Fibroblast of lung (primary cell): Measurements from ENCODE around the gene ZCCHC14. TPM values are rescaled to one million over a fixed set of nuclear protein-coding genes. Genes with fewer than 3 reads are reported as not detected.

ENCODE experiments used
- DNase-seq, 2 donors: peaks; one replicate each; pipeline versions ENCODE4 v3.0.0 to v3.0.0-alpha.2; 2010; ENCODE audit warnings: low read depth in 2 of 2
- H2AFZ ChIP-seq: 2 replicates; pipeline ENCODE4 v1.5.1; 2012; ENCODE audit warnings: low read length, control low read depth, inconsistent platforms
- H3K27ac ChIP-seq: 2 replicates; pipeline ENCODE4 v1.5.1; 2011; ENCODE audit warnings: low read length, control low read depth; ENCODE audit not compliant: insufficient read depth
- H3K27me3 ChIP-seq: 2 replicates; pipeline ENCODE4 v1.5.1; 2011; ENCODE audit warnings: mild to moderate bottlenecking, low read length; ENCODE audit not compliant: control insufficient read depth, insufficient read depth
- H3K36me3 ChIP-seq: 2 replicates; pipeline ENCODE4 v1.5.1; 2011; ENCODE audit warnings: low read length; ENCODE audit not compliant: control insufficient read depth, insufficient read depth
- H3K4me1 ChIP-seq: 2 replicates; pipeline ENCODE4 v1.5.1; 2011; ENCODE audit warnings: low read length; ENCODE audit not compliant: control insufficient read depth, insufficient read depth; ENCODE audit errors: extremely low read depth
- H3K4me2 ChIP-seq: 2 replicates; pipeline ENCODE4 v1.5.1; 2011; ENCODE audit warnings: low read length, control low read depth; ENCODE audit not compliant: insufficient read depth; ENCODE audit errors: extremely low read depth
- H3K4me3 ChIP-seq, 4 experiments: fragments of 200-600 bp in 1 of 4; sonication (generic) in 1 of 4; replicated peaks in 1 of 4; 2 replicates each; pipeline ENCODE4 v1.5.1; 2011 to 2016; ENCODE audit warnings: low read length in 4 of 4, low read depth in 3 of 4, mild to moderate bottlenecking in 3 of 4, control low read depth in 2 of 4, inconsistent platforms in 1 of 4, mixed read lengths in 1 of 4; ENCODE audit not compliant: insufficient read depth in 1 of 4; ENCODE audit errors: control extremely low read depth in 1 of 4
- H3K79me2 ChIP-seq: 2 replicates; pipeline ENCODE4 v1.5.1; 2012; ENCODE audit warnings: mild to moderate bottlenecking, low read length, inconsistent platforms; ENCODE audit not compliant: control insufficient read depth, insufficient read depth
- H3K9ac ChIP-seq: 2 replicates; pipeline ENCODE4 v1.5.1; 2011; ENCODE audit warnings: mild to moderate bottlenecking, low read length, control low read depth; ENCODE audit not compliant: insufficient read depth
- H3K9me3 ChIP-seq: 2 replicates; pipeline ENCODE4 v1.5.1; 2012; ENCODE audit warnings: low read depth, low read length; ENCODE audit not compliant: control insufficient read depth, insufficient read depth
- H4K20me1 ChIP-seq: 2 replicates; pipeline ENCODE4 v1.5.1; 2011; ENCODE audit warnings: low read length; ENCODE audit not compliant: control insufficient read depth, insufficient read depth; ENCODE audit errors: extremely low read depth
- CTCF ChIP-seq, 2 donors: IDR thresholded peaks in 1 of 2; conservative IDR thresholded peaks in 1 of 2; 1 replicate in 1 of 2; 2 replicates in 1 of 2; pipeline ENCODE4 v1.5.1; 2011 to 2012; ENCODE audit warnings: low read length in 2 of 2, control low read depth in 1 of 2, inconsistent platforms in 1 of 2, low read depth in 1 of 2, mild to moderate bottlenecking in 1 of 2
- EZH2 ChIP-seq: IDR thresholded peaks from 2 replicates; pipeline ENCODE4 v1.5.1; 2012; ENCODE audit warnings: low read length, control low read depth, mild to moderate bottlenecking; ENCODE audit errors: missing control alignments
- polyA plus RNA-seq, 2 donors: library from polyadenylated mRNA; depleted of rRNA in 1 of 2; stranded (reverse) in 1 of 2; unstranded in 1 of 2; fragments of >200 nt; gene quantifications; 2 replicates each; pipeline ENCODE4 v1.2.1, GENCODE V29; 2011 to 2012; ENCODE audit warnings: missing spikeins in 1 of 2
- total RNA-seq: library from RNA; depleted of rRNA; stranded (reverse); fragments of >200 nt; gene quantifications from 2 replicates; pipeline ENCODE4 v1.2.1, GENCODE V29; 2014

Gene ZCCHC14
- total and polyA plus RNA-seq, 2 donors (not counting 1 experiment from before 2014, with no cell fraction given): 6.4 to 16.3 TPM

GRCh38 chr16:87535855-87536794, 43.3 kb upstream of the ZCCHC14 start:
- Histone ChIP-seq H4K20me1 (no peaks in the 10 kb centered on the region), H2AFZ (no peak overlapping the region), H3K36me3 (no peaks in the 10 kb centered on the region), H3K79me2 (no peaks in the 10 kb centered on the region), H3K27ac (no peak overlapping the region), H3K27me3 (peaks cover 3% of the 10 kb centered on the region), H3K9me3 (no peaks in the 10 kb centered on the region), H3K4me3 (no peak overlapping the region), H3K9ac (no peak overlapping the region), H3K4me1 (peaks cover 3% of the 10 kb centered on the region), H3K4me2 (no peak overlapping the region)
- TF ChIP-seq CTCF (conservative IDR thresholded peaks at IDR 0.05 in 1 of 2, IDR thresholded peaks at IDR 0.05 in 1 of 2; ENCODE audit: low read depth in 1 of 2, low read length in 2 of 2) (no peak), EZH2 (no peak)
- no peak for DNase-seq

GRCh38 chr16:87535457-87535854, 42.6 kb upstream of the ZCCHC14 start:
- Histone ChIP-seq H4K20me1 (no peaks in the 10 kb centered on the region), H3K9me3 (no peaks in the 10 kb centered on the region)

GRCh38 chr16:87534751-87535150, 41.9 kb upstream of the ZCCHC14 start:
- Histone ChIP-seq H4K20me1 (no peaks in the 10 kb centered on the region), H3K79me2 (no peaks in the 10 kb centered on the region), H3K4me1 (peaks cover 3% of the 10 kb centered on the region), H3K4me3 (no peak overlapping the region), H3K9ac (no peak overlapping the region), H3K27me3 (no peaks in the 10 kb centered on the region), H2AFZ (no peak overlapping the region), H3K4me2 (no peak overlapping the region), H3K27ac (no peak overlapping the region), H3K36me3 (no peaks in the 10 kb centered on the region), H3K9me3 (no peaks in the 10 kb centered on the region)
- DNase-seq: no peak
- no peak for TF ChIP-seq EZH2
- TF ChIP-seq CTCF (conservative IDR thresholded peaks at IDR 0.05 in 1 of 2, IDR thresholded peaks at IDR 0.05 in 1 of 2; ENCODE audit: low read depth in 1 of 2, low read length in 2 of 2): no peak

More at GRCh38 chr16:87535457-87535854, 42.6 kb upstream of the ZCCHC14 start:
- no peak overlapping the region for H2AFZ ChIP-seq
- TF ChIP-seq EZH2: no peak
- H3K27ac ChIP-seq: no peak overlapping the region
- no peaks in the 10 kb centered on the region for H3K79me2 ChIP-seq
- H3K4me1 ChIP-seq: peaks cover 3% of the 10 kb centered on the region
- H3K4me2 ChIP-seq: no peak overlapping the region
- no peak overlapping the region for H3K4me3 ChIP-seq
- H3K36me3 ChIP-seq: no peaks in the 10 kb centered on the region
- H3K27me3 ChIP-seq: peaks cover 3% of the 10 kb centered on the region
- no peak overlapping the region for H3K9ac ChIP-seq
- no peak for DNase-seq
